ENCODE data around the gene KIF6.

The KIF6 gene

DNA sequence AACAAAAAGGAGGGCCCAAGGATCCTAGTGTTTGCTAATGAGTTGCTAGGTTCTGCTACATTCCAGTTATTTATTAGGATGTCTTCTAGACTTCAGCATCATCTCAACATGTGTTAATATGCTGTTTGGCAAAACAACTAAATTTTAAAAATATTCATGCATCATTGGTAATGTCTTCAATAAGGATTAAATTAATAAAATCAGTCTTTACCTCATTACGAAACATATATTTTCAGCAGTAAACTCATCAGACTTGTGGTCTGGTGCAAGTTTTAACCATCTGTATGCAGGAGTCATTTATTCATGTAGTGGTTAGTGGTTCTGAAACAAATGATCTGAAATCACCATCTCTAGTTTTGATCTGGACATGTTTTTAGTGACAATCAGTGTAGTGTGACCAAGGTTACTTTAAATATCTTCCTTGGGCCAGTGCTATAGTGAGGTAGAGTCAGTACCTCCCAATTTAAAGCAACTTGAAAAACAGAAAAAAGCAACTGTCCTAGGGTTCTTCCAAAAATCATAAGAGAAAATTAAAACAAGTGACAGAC is 317.7 kb downstream of the KIF6 start:
- H3K4me3 ChIP-seq (replicated peaks; ENCODE audit: insufficient read depth, low read length) = no peak overlapping the region
- no peak for DNase-seq (ENCODE audit: low read depth in 1 of 2, low spot score in 1 of 2)
- H3K27ac ChIP-seq (replicated peaks) = no peak overlapping the region
- TF ChIP-seq, protein P1, sequence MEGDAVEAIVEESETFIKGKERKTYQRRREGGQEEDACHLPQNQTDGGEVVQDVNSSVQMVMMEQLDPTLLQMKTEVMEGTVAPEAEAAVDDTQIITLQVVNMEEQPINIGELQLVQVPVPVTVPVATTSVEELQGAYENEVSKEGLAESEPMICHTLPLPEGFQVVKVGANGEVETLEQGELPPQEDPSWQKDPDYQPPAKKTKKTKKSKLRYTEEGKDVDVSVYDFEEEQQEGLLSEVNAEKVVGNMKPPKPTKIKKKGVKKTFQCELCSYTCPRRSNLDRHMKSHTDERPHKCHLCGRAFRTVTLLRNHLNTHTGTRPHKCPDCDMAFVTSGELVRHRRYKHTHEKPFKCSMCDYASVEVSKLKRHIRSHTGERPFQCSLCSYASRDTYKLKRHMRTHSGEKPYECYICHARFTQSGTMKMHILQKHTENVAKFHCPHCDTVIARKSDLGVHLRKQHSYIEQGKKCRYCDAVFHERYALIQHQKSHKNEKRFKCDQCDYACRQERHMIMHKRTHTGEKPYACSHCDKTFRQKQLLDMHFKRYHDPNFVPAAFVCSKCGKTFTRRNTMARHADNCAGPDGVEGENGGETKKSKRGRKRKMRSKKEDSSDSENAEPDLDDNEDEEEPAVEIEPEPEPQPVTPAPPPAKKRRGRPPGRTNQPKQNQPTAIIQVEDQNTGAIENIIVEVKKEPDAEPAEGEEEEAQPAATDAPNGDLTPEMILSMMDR (IDR thresholded peaks at IDR 0.05; ENCODE audit: insufficient read depth, low read length) = no peak
- no peak for TF ChIP-seq GABPA (IDR thresholded peaks at IDR 0.05; ENCODE audit: low read depth)
- TF ChIP-seq POLR2AphosphoS5 (IDR thresholded peaks at IDR 0.05; ENCODE audit: low read depth) = no peak
- TF ChIP-seq, protein P2, sequence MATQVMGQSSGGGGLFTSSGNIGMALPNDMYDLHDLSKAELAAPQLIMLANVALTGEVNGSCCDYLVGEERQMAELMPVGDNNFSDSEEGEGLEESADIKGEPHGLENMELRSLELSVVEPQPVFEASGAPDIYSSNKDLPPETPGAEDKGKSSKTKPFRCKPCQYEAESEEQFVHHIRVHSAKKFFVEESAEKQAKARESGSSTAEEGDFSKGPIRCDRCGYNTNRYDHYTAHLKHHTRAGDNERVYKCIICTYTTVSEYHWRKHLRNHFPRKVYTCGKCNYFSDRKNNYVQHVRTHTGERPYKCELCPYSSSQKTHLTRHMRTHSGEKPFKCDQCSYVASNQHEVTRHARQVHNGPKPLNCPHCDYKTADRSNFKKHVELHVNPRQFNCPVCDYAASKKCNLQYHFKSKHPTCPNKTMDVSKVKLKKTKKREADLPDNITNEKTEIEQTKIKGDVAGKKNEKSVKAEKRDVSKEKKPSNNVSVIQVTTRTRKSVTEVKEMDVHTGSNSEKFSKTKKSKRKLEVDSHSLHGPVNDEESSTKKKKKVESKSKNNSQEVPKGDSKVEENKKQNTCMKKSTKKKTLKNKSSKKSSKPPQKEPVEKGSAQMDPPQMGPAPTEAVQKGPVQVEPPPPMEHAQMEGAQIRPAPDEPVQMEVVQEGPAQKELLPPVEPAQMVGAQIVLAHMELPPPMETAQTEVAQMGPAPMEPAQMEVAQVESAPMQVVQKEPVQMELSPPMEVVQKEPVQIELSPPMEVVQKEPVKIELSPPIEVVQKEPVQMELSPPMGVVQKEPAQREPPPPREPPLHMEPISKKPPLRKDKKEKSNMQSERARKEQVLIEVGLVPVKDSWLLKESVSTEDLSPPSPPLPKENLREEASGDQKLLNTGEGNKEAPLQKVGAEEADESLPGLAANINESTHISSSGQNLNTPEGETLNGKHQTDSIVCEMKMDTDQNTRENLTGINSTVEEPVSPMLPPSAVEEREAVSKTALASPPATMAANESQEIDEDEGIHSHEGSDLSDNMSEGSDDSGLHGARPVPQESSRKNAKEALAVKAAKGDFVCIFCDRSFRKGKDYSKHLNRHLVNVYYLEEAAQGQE (IDR thresholded peaks at IDR 0.05; ENCODE audit: insufficient replicate concordance, low read depth) = no peak
- TF ChIP-seq SPI1 (IDR thresholded peaks at IDR 0.05; ENCODE audit: borderline replicate concordance, low read depth) = no peak
- H3K27me3 ChIP-seq (ENCODE audit: insufficient read depth, poor library complexity, severe bottlenecking) = peaks cover 2% of the 10 kb centered on the region

DNA sequence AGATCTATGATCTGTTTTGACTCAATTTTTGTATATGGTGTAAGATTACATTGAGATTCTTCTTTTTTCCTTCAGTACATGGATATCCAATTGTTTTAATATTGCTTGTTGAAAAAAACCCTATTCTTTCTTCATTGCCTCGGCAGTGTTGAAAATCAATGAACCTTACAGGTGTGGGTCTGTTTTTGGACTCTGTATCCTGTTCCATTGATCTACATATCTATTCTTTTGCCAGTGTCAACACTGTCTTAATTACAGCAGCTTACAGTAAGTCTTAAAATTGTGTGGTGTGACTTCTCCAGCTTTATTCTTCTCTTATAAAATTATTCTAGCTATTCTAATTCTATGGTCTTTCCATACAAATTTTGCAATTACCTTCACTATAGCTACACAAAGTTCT is 320.9 kb downstream of the KIF6 start:
- H3K27me3 ChIP-seq (ENCODE audit: insufficient read depth, poor library complexity, severe bottlenecking) = no peaks in the 10 kb centered on the region
- no peak overlapping the region for H3K4me3 ChIP-seq (replicated peaks; ENCODE audit: insufficient read depth, low read length)
- H3K27ac ChIP-seq (replicated peaks) = no peak overlapping the region
- TF ChIP-seq SPI1 (IDR thresholded peaks at IDR 0.05; ENCODE audit: borderline replicate concordance, low read depth) = no peak
- no peak for TF ChIP-seq POLR2AphosphoS5 (IDR thresholded peaks at IDR 0.05; ENCODE audit: low read depth)
- TF ChIP-seq, protein P2 (IDR thresholded peaks at IDR 0.05; ENCODE audit: insufficient replicate concordance, low read depth) = no peak
- TF ChIP-seq GABPA (IDR thresholded peaks at IDR 0.05; ENCODE audit: low read depth) = no peak
- TF ChIP-seq, protein P1 (IDR thresholded peaks at IDR 0.05; ENCODE audit: insufficient read depth, low read length) = no peak
- DNase-seq (ENCODE audit: low read depth in 1 of 2, low spot score in 1 of 2) = no peak

DNA sequence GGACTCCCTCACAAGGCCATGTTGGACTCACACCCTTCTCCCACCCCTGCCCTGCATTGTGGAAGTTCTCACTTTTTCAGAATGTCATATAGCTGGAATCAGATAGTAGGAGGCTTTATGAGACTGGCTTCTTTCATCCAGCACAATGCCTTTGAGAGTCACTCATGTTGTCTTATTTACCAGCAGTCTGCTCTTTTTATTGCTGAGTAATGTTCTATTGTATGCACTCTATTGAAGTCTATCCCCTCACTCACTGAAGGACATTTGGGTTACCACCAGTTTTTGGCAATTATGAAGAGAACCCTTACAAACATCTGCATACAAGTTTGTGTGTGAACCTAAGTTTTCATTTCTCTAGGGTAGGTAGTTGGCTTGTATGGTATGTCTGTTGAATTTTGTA is 321.9 kb downstream of the KIF6 start:
- TF ChIP-seq, protein P2 (IDR thresholded peaks at IDR 0.05; ENCODE audit: insufficient replicate concordance, low read depth) = no peak
- TF ChIP-seq SPI1 (IDR thresholded peaks at IDR 0.05; ENCODE audit: borderline replicate concordance, low read depth) (no peak), POLR2AphosphoS5 (IDR thresholded peaks at IDR 0.05; ENCODE audit: low read depth) (no peak)
- H3K27me3 ChIP-seq (ENCODE audit: insufficient read depth, poor library complexity, severe bottlenecking) = no peaks in the 10 kb centered on the region
- H3K4me3 ChIP-seq (replicated peaks; ENCODE audit: insufficient read depth, low read length) = no peak overlapping the region
- H3K27ac ChIP-seq (replicated peaks) = no peak overlapping the region
- no peak for DNase-seq (ENCODE audit: low read depth in 1 of 2, low spot score in 1 of 2)
